Hematopoietic multipotent progenitor cell treated with erythropoietin and hydrocortisone succinate and interleukin-3 and kit ligand, for 6 days (in vitro differentiated cells): Measurements from ENCODE around the gene EBF3.

Experiments
- DNase-seq: peaks from one replicate; pipeline ENCODE4 v3.0.0-alpha.2; 2015

Gene EBF3

DNA sequence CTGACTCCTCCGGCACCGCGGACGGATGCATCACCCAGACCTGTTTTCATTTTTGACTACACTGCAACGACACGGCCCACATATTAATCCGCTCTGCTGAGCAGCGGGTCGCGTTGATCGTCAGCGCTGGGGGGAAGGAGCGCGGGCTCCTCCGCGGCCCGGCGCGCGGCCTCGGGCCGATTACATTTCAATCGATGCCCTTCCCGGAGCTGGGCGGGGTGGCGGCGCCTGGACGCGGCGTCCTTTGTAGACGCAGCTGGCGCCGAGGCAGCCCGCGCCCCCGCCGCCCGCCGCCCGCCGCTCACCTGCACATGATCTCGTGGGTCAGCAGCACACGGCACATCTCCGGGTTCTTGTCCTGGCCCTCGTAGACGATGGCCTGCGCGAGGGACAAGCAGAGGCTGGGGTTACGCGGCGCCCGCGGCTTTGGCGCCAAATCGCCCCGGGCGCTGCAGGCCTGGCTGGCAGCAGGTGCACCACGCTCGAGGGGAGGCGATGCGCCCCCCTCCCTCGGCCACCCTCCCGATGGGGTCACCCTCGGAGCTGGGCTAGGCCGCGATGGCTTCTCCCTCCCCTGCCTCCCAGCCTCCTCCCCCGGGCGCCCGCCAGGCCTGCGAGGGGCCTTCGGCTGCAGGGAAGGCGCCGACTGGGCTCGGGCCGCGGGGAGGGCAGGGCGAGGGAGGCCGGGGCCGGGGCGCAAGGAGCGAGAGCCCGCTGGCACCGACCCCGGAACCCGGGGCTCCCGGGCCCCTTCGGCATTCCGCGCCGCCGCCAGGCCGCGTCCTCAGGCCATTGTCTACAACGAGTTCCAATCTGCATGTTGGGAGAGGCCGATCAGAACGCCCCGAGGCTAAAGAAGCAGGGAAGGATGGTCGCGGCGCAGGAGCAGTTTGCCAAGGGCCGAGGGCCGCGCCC is 5.2 kb downstream of the EBF3 start:
- DNase-seq: no peak

- DNase-seq: no peak
Observed at GRCh38 chr10:129958148-129958628, 5.9 kb downstream of the EBF3 start.

DNA sequence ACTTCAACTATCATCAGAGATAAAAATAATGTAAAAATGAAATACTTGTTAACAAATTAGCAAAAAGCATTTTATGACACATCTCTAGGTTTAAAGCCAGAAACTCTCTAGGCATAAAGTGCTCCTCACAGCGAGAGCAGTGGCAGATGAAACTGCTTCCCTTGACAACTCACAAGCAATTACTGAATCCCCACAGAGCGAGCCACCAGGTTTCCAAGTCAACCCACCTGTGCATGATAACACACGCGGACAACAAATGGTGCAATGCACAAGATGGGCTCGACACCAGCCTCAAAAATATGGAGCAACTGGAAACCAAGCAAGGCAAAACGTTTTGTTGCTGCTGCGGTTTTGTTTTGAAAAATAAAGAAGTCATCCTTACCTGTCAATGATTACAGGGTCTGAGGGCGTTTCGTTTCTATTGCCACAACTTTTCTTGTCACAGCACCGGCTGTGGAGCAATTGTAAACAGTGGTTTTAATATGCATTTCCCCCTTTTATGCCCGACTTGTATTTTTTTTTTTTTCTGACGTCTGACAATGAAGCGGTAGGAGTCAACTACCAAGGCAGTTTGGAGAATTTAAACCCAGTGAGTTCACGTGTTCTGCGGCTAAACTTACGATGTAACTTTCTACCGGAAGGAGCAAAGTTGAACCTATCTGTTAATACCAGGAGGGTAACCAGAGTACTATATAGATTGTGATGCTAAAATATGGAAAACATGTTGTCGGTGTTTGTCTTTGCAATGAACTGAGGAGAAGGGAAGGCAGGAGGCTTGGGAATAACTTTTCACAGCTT is 7.0 kb downstream of the EBF3 start:
- DNase-seq: no peak

DNA sequence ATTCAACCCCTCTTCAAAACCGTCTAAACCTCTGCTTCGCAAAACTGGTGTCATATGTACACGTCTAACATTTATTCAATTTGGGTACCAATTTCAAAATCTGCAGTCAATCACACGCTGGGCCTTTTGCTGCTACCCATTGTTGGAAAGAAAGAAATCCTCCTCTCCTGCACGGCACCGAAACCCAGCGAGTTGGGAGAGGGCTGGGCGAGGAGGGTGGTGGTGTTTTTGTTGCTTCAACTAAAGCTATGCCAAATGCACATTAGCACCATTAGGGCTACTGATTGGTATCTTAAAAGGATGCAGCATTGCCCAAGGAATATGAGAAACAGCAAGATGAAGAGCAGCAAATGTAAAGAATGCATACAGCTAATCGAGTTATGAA is 7.8 kb downstream of the EBF3 start:
- no peak for DNase-seq

- DNase-seq: no peak
Observed at GRCh38 chr10:129955601-129956285, 8.3 kb downstream of the EBF3 start.

GRCh38 chr10:129954492-129955315 is 9.4 kb downstream of the EBF3 start:
- DNase-seq: no peak

- no peak for DNase-seq
Observed at GRCh38 chr10:129953119-129954051, 10.7 kb downstream of the EBF3 start.

DNA sequence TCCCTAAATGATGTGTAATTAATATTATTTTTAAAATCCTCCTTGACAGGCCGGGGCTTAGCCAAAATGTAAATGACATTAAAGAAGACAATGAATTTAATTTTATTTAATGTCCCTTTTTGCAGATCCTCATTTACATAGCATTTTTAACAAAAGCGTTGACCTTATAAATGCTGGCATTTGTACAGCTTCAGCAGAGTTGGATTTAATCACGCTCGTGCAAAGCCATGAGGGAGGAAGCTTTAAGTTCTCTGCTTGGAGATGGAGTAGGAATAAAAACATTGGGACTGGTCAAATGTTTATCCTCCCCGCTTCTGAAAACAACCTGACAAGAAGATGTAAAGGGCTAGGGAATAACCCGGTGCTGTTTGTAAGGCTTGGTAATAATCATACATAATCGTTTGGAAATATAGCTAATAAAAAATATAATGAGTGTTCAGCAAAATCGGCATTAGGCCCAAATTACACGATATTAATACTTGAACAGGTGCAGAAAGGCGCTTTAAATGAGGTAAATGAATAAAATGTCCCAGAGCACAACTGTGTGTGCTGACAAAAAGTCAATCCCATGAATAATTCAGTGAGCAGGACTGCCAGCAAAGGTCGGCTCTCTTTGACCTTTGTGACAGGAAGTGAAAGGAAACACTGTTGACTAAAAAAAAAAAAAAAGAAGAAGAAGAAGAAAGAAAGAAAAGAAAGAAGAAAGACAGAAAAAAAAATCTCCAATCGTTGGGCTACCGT is 11.5 kb downstream of the EBF3 start:
- no peak for DNase-seq

GRCh38 chr10:129951970-129952265 is 12.2 kb downstream of the EBF3 start:
- no peak for DNase-seq

DNA sequence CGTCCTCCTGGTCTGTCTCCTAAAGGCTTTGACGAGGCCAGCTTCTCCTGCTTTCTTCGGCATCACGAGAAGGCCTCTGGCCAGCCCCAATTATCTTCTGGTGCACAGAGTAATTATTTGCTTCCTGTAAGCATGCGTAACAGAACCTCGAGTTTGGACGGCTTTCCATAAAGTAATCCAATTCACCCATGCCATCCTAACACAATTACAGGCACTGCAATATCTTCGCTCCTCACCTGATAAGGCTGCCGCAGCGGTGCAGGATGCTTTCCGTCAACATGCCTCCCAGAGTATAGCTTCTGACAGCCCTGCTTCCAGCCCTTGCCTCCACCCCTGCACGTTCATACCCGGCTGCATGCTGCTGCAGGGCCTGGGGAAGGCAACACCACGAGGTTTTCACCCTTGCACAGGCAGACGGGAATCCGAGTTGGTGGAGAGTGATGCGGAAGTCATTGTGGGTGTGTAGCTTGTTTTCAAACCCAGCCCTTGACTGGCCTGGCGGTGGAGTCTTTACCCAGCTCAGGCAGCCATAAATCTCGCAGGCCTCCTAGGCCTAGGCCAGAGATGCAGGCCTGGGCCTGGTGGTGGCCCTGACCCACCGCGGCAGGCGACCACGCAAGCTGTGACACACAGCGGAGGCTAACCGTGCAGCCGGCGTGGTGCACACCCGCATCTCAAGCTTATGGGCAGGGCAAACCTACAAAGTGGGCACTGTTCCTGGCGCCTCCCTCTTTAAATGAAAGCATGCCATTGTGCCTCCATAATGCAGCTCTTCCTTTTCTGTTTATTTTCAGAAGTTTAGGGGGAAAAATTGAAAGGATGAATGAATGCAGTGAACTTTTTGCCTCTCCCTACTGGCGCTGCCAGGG is 12.7 kb downstream of the EBF3 start:
- no peak for DNase-seq

DNA sequence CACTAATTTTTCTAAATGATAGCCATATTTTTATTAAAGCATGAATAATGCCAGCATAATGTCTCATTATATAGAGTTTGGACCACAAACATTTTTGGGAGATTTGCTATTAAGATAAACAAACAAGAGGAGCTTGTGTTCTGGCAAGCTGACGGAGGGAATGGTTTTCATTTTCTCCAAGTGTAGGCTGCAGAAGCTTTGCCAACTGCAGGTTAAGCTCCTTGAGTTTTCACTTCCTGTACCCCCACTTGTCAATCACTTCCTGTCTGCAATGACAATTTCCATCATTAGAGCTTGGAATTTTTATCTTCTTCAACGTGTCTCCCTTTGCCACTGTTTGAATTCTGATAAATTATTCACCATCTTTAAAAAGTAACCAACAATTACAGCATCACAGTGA is 13.4 kb downstream of the EBF3 start:
- no peak for DNase-seq

- DNase-seq: no peak
Observed at GRCh38 chr10:129949891-129950291, 14.2 kb downstream of the EBF3 start.

- no peak for DNase-seq
Observed at GRCh38 chr10:129949411-129949810, 14.7 kb downstream of the EBF3 start.

DNA sequence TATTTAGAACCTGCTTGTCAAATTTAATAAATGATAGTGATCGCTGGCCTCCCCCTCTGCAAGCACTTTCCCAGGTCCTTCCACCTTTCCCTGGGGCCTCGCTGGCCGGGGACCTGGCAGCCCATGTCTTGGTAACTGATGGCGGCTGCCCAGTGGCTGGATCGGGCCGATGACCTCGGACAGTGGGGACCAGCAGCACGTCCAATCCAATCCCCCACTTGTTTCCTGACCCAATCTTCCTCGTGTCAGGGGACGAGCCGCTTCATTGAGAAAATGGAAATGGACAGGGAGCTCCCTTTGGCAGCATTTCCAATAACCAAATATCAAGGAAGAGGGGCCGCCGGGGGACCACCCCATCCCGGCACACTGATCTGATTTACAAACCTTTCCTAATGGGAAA is 17.2 kb downstream of the EBF3 start:
- no peak for DNase-seq

DNA sequence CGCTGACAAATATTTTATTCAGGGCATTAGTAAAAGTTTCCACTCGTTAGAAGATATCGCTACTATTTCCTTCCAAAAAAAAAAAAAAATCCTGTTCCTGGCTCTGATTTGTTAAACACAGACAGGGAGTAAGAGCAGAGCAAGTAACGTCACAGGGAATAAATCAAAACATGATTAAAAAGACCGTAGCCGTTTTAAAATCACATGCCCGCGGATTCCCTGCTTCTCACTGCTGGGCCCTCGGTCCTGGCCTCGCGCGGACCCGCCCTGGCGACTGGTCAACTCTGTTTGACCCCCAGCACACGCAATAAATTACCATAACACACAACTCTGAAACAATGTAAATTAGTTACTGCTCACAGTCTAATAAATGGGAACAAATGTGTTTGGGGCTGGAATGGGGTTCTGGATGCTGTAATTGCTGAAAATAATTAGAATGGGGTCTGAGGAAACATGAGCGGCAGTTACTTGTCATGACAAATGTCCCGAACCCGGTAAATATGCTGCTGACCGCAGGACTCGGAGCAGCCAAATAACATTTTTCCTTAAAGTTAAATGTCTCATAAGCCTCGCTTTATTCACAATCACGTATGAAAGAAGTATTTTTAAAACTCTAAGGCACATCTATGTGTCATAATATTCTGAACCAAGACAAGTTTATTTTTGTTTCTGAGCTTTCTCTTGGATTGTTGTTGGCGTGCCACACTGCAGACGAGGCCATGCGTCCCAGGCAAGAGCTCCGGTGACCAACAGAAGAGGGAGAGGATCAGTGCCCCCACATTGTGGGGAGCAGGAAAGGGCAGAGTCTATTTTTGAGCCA is 17.9 kb downstream of the EBF3 start:
- no peak for DNase-seq

GRCh38 chr10:129945526-129945925 is 18.5 kb downstream of the EBF3 start:
- no peak for DNase-seq

- DNase-seq: no peak
Observed at GRCh38 chr10:129945064-129945463, 19.0 kb downstream of the EBF3 start.

DNA sequence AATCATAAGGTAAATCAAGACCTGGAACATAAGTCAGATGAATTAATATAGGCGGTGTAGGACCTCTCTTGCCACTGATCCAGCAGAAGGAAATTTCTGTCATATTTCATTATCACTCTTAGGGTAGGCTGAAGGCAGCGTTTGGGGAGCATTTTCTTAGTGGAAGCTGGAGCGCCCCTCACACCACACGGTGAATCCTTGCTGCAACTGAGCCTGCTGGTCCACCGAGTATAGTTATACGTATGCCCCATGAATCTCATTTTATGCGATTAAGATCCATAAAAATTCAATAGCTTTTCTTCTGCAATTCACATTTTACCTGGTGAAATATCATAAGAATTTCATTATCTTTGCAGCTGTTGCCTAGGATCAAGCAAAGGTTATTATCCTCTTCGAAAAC is 19.6 kb downstream of the EBF3 start:
- DNase-seq: no peak
